GM21528 (cell line): ENCODE measurements around the gene CCDC27.

ENCODE experiments used
- ATAC-seq: cut with Tn5 transposase; IDR thresholded peaks from one replicate; pipeline ENCODE4 v1.9.1; 2021; ENCODE audit warnings: mild to moderate bottlenecking, moderate library complexity; ENCODE audit not compliant: unreplicated experiment, low FRiP score

CCDC27 gene

GRCh38 chr1:3750741-3751140 is 1.5 kb upstream of the CCDC27 start:
- no peak for ATAC-seq

DNA sequence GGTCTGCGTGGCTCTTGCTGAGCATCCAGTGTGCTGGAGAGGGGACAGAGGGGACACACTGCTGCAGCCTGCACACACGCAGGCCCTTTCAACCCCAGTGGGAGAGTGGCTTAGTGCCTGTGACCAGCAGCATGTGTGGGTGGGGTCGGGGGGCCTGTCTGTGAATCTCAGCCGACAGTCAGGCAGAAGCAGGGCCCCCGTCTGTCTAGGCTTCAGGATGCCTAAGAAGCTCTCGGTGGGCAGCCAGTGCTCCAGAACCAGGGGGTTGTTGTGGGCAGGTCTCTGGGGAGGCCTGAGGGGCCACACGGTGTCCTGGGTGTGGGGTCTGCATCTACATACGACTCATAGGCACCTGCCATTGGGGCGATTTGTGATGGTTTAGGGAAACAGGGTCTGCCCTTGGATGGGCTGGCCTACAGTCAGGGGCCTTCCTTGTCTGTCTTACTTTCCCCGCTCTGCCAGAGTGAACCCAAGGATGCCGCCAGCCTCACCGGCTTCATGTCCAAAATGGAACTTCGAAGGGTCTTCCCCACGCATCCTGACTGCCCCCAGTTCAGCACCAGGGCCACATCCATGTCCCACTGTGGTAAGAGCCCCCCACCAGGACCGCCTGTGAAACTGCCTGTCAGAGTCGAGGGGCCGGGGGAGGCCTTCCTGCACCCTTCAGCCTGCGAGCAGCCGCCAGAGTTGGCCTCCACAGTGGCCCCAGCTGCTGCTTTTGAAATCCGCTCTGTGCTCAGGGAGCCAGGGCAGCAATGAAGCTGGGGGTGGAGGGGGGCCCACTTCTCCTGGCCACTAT is 1.6 kb downstream of the CCDC27 start:
- no peak for ATAC-seq

GRCh38 chr1:3756394-3756793 is 4.1 kb downstream of the CCDC27 start:
- ATAC-seq, result no peak

DNA sequence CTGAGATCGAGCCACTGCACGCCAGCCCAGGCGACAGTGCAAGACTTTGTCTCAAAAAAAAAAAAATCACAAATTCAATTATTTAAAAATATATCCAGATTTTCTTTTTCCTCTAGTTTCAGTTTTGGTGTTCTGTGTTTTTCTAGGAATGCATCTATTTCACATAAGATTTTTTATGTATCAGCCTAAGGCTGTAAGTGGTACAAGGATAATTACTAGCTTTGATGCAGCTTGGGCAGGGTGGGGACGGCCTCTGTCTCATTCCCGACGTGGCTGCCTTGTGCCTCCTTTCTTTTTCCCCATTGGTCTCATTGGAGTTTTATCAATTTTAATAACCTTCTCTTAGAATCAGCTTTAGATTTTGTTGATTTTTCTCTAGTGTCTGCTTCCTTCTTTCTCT is 6.9 kb downstream of the CCDC27 start:
- ATAC-seq, result no peak

GRCh38 chr1:3759796-3760195 is 7.5 kb downstream of the CCDC27 start:
- no peak for ATAC-seq

GRCh38 chr1:3761296-3762010 is 9.2 kb downstream of the CCDC27 start:
- ATAC-seq, result no peak

DNA sequence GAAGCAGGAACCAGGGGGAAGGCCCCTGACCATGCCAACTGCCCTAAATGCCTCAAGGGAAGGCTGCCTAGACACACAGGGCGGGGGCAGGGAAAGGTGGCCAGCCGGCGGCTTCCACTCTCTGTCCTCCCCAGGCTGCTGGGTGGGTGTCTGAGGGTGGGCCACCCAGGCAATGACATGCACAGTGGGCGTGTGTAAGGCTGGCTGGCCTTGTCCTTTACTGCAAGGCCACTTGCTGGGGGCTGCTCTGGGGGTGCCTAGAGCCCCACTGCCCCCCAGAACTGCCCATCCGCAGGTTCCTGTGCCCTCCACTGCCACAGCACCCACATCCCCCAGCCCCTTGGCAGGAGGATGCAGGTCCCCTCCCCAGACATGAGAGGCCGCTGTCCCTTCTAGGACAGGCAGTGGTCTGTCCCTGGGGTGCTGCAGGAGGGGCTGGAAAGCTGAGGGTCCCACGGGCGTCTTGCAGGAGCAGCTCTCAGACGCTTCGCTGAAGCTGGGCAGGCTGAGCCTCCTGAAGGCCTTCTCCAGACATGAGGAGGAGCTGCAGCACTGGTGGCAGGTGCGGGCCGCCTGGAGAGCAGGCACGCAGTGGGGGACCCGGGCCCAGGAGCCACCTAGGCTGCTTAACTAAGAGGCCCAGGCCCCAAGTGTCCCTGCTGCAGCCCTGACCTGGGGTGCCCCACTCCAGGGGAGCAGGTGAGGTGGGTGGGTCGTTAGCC is 10.1 kb downstream of the CCDC27 start:
- no peak for ATAC-seq

GRCh38 chr1:3762873-3763228 is 10.6 kb downstream of the CCDC27 start:
- no peak for ATAC-seq

GRCh38 chr1:3763351-3764125 is 11.3 kb downstream of the CCDC27 start:
- ATAC-seq, result no peak

GRCh38 chr1:3767328-3767925 is 15.2 kb downstream of the CCDC27 start:
- no peak for ATAC-seq

GRCh38 chr1:3768811-3769390 is 16.7 kb downstream of the CCDC27 start:
- ATAC-seq, result no peak

GRCh38 chr1:3770047-3770765 is 18.0 kb downstream of the CCDC27 start:
- ATAC-seq, result no peak

GRCh38 chr1:3771108-3772026 is 19.1 kb downstream of the CCDC27 start:
- ATAC-seq, result no peak

DNA sequence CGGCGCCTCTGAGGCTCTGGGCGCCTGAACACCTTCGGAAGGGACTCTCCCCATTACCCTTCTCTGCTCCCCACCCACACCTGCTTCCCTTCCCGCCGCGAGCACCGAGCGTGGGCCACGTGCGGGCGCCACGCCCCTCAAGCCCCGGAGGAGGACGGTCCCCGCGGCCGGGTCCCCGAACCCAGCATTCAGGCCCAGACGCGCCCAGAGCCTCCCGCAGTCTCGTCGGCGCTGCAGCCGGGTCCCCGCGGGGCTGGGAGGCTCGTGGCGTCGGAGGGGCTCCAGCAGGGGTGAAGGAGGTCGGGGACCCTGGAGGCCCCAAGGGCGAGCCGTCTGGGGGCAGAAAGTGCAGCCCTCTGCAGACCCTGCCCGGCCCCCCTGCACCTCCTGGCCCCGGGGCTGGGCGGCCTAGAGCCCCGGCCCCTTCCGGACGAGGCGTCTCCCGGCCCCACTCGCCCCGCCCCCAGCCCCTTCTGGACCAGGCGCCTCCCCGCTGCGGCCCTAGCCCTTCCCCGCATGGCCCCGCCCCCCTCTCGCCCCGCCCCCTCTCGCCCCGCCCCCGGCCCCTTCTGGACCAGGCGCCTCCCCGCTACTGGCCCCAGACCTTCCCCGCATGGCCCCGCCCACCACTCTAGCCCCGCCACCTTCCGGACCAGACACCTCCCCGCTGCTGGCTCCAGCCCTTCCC is 19.9 kb downstream of the CCDC27 start:
- ATAC-seq, result peak; percentile 47

- peak; percentile 10 for ATAC-seq
Measured at GRCh38 chr1:3772715-3773571, 20.7 kb downstream of the CCDC27 start, which contains the start of gene SMIM1. Gene SMIM1 (plus strand): TSS chr1:3772749. CDS start chr1:3775374, 2,625 bp downstream.

DNA sequence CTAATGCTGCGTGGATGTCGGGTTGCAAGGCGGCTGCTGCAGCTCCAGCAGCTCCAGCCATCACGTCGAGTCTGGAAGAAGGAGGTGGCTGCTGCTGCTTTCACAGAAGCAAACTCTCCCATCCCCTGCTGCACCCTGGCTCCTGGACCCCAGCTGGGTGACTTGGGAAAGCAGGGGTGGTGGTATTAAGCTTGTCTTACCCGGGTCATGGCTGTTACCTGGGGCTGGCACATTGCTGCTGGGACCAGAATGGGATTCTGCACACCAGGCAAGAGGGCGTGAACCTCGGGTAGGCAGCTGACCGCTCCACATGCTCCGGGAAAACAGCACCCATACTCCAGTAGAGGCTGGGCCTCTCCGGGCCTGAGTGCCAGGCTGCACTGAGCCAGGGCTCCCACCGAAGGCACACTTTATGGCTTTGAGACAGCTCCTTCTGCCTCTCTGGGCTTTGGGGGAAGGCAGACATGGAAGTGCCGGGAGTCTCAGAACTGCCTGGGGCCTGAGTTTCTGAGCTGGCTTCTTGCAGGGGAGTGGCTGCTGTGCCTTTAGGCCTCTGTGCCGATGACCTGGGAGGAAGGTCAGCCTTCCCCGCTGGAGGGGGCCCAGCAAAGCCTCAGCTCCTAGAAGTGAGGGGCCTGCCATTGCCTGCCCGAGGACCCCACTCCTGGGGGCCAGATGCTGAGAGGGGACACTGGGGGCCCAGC is 21.5 kb downstream of the CCDC27 start:
- ATAC-seq, result no peak
